ENCODE measurements around the gene MSMP. TPM values are rescaled to one million over a fixed set of nuclear protein-coding genes. Genes with fewer than 3 reads are reported as not detected.

The MSMP gene
- total RNA-seq, 1 experiment from 2014 or later: not detected

DNA sequence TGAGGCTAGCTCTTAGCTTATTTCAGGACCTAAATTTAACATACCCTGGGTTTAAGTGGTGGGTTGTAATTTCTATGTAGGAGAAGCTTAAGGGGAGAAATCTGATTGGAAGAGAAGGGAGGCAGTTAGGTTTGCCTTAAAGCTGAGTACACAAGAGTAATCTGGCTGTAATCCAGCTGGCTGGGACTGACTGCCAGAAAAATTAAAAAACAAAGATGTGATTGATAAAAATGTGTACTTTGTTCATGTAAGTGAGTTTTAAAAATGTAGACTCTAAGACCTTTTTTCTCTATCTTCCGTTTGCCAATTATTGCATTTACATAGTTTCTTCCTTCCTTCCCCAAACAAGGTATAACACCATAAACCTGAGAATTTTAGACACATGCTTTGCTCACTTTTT is 17.5 kb upstream of the MSMP start:
- no peak for DNase-seq (ENCODE audit: low spot score)

DNA sequence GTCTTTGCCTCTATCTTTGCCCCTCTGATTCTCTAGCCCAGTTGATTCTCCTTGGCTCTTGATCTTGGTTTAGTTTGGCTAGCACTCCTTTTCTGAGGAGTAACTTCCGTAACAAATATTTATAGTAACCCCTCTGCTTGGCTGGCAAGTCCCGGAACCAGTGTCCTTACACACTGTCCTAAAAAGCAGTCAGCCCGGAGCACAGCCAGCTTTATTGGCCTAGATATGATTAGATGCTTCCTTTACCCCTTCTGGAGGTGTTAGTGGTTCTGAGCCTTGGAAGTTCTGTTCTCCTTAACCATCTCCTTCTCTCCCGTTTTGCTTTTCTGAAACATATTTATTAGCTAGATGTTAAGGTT is 17.0 kb upstream of the MSMP start:
- no peak for DNase-seq (ENCODE audit: low spot score)

GRCh38 chr9:35769763-35770162 is 15.7 kb upstream of the MSMP start:
- DNase-seq (ENCODE audit: low spot score): no peak

DNA sequence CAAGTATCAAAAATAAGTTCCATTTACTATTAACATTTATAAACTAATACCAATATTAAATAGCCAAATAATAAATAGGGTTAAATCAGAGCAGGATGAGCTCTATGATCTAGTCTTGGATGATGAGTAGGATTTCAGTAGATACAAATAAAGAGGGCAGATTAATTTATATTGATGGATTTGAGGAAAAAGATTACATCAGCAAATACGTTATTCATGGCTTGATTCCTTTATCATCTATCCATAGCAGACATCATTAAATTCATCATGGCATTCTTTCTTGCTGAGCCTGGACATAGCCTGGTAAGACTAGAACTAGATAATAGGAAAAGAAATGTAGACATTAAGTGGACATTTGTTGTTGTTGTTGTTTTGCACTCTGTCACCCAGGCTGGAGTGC is 13.4 kb upstream of the MSMP start:
- DNase-seq (ENCODE audit: low spot score): no peak

GRCh38 chr9:35766997-35767396 is 12.9 kb upstream of the MSMP start:
- no peak for DNase-seq (ENCODE audit: low spot score)

DNA sequence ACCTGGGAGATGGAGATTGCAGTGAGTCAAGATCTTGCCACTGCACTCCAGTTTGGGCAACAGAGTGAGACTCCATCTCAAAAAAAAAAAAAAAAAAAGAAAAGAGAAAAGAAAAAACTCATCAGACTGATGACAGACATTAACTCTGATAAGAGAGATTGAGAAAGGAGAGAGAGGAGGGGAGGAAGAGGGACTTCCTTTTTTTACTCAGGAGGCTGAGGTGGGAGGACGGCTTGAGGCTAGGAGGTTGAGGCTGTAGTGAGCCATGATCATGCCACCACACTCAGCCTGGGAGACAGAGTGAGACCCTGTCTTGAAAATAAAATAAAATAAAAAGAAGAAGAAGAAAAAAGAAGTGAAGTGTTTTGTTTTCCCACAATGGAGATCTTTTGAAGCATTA is 9.7 kb upstream of the MSMP start:
- DNase-seq (ENCODE audit: low spot score): no peak

- DNase-seq (ENCODE audit: low spot score): no peak
These were observed 9.1 kb upstream of the MSMP start for GRCh38 chr9:35763181-35763580.

DNA sequence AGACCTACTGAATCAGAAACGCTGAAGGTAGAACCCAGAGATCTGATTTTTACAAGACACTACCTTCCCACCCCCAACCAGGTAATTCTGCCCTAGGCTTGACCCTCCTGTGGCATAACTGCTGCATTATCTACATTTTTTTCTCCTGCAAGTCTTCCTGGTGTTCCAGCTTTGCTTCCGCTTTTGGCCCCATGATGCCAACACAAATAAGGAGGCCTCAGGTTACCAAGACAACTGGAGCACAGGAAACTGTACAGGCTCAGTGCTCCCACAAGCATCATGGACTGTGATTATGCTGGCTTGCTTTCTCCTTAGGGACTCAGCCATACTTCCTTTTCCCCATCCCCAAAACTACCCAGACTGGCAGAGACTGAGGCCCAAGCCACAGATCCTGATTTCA is 6.6 kb upstream of the MSMP start:
- peak; percentile 42 for DNase-seq (ENCODE audit: low spot score)

DNA sequence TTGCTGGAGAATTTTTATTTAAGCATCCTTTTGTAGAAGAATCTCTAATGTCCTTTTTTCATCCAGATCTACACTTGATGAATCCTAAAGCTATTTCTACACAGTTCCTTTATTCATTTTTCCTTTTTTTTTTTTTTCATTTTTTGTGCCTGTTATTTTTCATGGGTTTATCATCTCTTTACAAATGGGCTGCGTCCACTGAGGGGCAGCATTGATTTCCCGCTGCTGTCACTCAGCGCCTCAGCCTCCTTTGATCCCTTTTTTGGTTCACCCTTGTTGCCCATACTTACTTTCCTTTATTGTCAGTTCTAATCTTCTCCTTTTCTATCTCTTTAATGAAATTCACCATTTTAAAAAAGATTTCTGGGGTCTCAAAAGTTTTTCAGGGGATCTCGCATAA is 5.7 kb upstream of the MSMP start:
- DNase-seq (ENCODE audit: low spot score): no peak

- no peak for DNase-seq (ENCODE audit: low spot score)
These were observed 4.5 kb upstream of the MSMP start for GRCh38 chr9:35758475-35759050.

- no peak for DNase-seq (ENCODE audit: low spot score)
These were observed 3.8 kb upstream of the MSMP start for GRCh38 chr9:35757892-35758275.

DNA sequence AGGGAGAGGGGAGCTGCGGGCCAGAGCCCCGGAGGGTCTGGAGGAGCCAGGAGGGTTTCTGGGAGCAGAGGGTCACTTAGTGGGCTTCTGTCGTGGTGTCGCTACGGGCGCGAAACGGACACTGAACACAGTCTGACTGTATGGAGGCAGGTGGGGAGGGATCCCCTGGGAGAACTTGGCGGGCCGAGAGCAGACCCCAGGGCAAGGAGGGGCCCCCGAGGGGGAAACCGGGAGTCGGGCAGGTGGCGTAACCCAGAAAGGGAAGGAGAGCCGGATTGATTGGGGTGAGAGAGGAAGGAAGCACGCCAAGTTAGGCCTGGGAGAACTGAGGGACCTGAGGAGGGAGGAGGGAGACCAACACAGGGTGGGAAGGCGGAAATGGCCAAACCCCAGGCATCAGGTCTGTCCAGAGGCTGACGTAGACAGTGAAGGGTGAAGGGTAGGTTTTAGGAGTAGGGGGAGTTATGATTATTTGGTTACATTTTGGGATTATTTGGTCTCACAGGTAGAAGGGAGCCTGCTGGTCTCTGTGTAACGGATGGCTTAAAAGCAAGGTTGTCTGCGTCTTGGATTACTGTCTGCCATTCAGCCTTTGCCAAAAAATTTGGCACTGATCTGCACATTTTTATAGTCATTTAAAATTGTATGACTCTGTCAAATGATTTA is 3.3 kb upstream of the MSMP start:
- DNase-seq (ENCODE audit: low spot score): peak; percentile 60

GRCh38 chr9:35756275-35757225 is 2.5 kb upstream of the MSMP start:
- peak; percentile 49 for DNase-seq (ENCODE audit: low spot score)

DNA sequence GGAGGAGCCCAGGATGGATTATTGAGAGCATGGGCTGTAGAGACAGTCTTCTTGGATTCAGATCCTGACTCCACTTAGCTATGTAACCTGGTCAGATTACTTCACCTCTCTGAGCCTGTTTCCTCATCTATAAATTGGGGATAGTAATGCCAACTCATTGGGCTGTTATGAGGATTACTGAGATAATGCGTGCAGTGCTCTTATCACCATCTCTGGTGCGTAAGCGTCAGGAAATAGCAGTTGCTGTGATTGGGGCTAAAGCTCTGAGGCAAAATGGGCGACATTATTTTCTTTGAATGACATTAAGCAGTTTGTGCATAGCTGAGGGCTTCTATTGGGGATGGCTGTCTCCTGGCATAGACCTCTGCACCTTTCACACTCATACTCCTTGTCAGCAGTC is 995 bp upstream of the MSMP start:
- DNase-seq (ENCODE audit: low spot score): no peak

DNA sequence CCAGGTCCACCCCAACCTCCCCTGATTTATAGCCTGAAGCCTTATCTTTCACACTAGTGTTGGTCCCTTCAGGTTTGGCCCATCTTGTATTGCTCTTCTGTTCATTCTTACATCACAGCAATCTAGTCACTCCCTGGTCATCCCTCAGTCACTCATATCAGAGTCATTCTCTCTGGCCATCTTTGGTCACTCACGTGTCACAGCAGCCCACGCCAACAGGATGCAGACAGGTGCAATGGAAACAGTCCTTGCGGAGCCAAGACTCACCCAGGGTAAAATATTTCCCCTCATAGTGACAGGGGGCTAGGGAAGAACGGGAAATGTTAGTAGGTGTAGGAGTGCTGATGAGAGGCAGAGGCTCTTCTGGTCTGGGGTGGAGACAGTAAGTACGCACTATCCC is 610 bp downstream of the MSMP start:
- DNase-seq (ENCODE audit: low spot score): no peak

GRCh38 chr9:35750256-35750531 is 3.9 kb downstream of the MSMP start:
- DNase-seq (ENCODE audit: low spot score): no peak

GRCh38 chr9:35749515-35750255 is 4.4 kb downstream of the MSMP start:
- DNase-seq (ENCODE audit: low spot score): no peak

DNA sequence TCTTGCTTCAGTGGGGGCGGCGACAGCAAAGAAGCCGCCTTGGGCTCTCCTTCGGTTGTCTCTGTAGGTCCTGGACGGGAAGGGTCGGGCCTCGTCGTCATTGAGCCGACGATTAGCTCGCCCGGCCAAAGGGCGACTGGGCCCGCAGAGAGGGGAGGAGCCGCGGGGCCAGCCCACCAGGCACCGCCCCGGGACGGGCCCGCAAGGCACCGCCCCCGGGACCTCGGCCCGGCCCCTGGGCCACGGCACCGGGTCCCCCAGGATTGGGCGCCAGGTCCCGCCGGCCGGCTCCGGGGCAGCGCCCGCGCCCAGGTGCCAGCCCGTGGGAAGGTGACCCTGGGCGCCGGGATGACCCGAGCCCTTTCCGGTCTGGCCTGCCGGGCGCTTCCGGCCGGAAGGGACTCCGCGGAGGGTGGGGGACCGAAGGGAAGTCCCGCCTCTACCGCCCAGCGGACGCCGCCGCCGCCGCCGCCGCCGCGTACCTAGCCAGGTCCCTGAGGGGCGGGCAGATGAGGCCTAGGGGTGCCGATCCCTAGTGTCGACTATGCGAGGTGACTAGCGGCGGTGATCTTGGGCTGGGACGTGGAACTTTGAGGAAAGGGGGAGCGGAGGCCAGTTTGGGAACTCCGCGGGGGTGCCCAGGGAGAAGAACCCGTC is 5.1 kb downstream of the MSMP start, which contains the start of the genes GBA2 and RGP1:
GBA2 (minus strand) TSS at position 371 of the 657 bp plus-strand sequence. CDS start 524 bp downstream, outside the sequence.
RGP1 (plus strand) TSS at position 430 of the 657 bp plus-strand sequence. CDS start 469 bp downstream, outside the sequence.
- peak; percentile 61 for DNase-seq (ENCODE audit: low spot score)

DNA sequence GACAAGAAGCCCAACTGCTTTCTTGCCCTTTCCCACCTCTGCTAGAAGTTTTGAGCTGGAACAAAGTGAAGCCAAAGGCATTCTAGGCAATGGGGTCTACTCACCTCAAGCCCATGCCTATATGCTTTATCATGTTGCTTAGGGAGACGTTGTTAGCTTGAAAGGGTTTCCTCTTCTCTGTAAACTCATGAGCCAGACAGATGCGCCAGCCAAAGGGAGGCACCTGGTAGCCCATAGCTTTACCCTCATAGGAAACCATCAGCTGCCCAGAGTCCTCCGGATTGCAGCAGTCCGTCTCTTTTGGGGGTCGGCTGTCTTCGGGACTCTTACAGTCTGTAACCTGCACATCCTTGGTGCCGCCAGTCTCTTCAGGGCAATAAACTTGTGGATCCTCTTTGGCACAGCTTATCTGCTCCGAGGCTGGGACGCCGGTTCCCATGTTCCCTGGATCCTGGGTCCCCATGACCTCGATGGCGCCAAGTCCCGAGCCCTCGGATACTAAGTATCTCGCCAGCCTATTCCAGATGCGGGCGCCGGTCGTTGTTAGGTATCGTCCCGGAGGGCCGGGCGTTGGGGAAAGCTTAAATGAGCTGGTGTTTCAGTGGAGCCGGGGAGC is 5.7 kb downstream of the MSMP start:
- DNase-seq (ENCODE audit: low spot score): no peak

DNA sequence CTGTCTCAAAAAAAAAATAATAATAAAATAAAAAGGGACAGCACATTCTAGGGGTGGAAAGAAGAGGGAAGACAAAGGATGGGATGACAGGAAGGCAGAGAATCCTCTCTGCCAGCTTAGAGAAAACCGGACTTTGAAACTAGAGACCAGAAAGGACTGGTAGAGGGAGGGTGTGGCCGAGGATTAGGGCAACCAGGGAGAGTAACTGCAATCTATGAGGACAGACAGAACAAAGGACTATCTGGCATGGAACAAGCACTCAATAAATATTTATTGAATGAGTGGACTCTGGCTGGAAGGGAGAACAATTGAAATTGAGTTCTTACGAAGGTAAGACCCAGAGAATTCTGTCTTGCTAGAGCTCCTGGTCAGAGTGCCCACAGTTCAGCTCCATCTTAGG is 7.5 kb downstream of the MSMP start:
- DNase-seq (ENCODE audit: low spot score): no peak

DNA sequence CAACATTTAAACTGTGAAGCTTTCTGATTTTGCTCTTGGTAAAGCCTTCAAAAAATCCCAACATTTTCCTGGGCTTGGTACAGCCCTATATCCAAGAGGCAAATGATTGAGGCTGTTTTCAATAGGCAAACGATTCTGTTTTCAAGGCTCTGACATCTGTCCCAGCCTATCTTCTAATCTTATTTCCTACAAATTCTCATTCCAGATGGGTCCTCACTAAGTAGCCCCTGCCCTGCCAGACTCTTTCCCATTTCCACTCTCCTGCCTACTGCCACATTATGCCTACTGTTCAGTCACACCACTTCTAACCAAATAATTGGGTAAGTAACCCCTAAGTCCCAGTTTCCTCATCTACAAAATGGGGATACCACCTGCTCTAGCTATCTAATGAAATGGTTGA is 8.5 kb downstream of the MSMP start:
- DNase-seq (ENCODE audit: low spot score): no peak
